HT1080 (cell line): ENCODE data around the gene ENPP6. TPM values are rescaled to one million over a fixed set of nuclear protein-coding genes. Genes with fewer than 3 reads are reported as not detected.
"Not testable (repeated sequence)": the region's sequence is repeated elsewhere in the genome, so short reads cannot be mapped to it uniquely, and the experiment has no call there.

Experiments
- DNase-seq: peaks from one replicate; pipeline ENCODE4 v3.0.0-alpha.2; 2015; ENCODE audit warnings: low read depth
- total RNA-seq: library from RNA; depleted of rRNA; stranded (reverse); fragments of >200 nt; shearing (Covaris generic); gene quantifications from 2 replicates; pipeline ENCODE4 v1.2.3, GENCODE V29; 2014

Gene ENPP6
- total RNA-seq, 1 experiment from 2014 or later = not detected

DNA sequence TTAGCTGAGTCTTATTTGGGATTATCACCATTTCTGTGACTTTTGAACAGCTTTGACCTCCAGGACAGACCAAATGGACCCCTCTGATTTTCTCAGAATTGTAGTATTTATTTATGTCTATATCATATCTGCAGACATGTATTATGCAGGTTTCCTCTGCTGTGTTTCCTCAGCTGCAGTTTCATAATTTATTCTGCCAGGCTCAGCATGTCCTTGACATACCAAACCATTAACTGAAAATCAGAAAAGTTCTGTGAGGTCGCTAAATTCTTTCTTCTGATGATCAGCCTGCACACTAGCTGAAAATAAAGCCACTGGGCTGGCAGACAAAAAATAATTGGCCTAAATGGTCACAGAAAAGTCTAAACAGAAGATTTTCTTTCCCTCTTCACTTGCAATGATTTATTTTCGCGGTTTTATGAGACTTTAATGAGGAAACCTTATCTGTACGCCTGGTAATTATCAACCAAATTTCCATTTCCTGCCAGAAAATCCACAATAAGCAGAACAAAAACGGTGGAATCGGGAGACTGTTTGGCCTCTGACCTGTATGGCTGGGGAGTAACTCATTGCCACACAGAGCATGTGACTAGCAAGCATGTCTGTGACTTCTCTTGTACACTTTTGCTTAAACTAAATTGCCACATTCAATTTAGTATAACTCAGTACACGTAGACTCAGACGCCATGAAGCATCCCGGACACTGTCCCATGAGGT lies 150.9 kb downstream of the ENPP6 start:
- DNase-seq = no peak

DNA sequence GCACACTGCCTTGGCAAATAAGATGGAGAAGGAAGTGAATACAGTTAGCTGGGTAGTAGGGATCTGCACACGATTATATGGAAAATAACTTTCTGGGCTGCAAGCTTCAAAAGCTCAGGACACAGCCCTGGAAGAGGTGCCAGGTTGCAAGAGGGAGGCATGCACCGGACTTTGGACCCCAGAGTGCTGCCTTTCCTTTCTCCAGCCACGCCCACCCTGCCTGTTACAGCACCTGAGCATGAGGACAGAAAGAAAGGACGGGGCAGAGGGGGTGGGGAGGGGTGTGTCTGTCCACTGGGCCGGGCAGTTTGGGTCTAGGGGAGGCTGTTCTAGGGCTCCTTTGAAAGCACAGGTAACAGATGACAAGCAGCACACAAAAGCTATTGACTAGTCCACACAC lies 152.8 kb downstream of the ENPP6 start:
- DNase-seq = no peak

DNA sequence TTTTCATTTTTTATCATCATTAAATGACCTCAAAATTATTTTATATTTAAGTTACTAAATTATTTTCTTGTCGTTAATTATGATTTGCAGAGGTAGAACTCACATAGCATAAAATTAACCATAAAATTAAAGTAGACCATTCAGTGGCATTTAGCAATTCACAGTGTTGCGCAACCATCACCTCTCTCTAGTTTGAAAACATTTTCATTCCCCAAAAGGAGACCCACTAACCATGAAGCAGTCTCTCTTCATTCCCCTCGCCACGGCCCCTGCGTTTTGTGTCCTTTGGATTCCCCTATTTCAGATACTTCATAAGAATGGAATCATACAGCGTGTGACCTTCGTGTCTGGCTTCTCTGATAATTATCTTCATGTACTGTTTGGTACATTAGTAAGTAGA lies 154.9 kb downstream of the ENPP6 start:
- DNase-seq = no peak

DNA sequence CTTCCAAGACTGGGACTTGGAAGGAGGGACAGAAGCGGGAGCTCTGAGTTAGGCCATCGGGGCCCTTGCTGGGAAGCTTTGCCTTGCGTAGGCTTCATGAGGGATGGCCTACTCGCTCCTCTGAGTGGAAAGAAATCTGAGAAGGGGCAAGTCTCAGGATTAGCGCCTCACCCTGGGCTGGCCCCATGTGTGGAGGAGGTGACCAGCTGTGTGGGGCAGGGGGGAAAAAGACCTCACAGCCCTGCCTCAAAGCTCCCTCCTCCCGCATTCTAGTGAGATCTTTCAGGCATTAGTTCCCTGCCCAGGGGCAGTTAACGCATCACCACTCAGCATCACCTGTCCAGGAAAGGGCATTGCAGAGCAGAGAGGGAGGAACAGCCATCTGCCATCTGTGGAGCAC lies 156.1 kb downstream of the ENPP6 start:
- no peak for DNase-seq

DNA sequence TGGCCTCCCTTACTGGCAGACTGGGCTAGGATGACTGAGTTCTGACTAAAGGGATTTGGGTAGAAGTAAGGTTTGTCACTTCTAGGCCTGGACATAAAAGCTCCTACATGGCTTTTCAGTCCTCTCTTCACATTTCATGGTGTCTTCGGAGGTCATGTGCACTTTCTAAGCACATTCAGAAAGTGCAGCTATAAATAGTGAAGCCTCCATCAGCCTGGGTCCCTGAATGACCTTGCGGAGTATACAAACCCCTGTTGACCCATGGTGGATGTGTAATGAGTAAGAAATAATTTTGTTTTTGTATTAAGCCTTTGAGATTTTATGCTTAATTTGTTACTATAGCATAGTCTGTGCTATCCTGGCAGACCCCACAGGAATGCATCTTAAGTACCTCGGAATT lies 158.6 kb downstream of the ENPP6 start:
- DNase-seq = no peak

DNA sequence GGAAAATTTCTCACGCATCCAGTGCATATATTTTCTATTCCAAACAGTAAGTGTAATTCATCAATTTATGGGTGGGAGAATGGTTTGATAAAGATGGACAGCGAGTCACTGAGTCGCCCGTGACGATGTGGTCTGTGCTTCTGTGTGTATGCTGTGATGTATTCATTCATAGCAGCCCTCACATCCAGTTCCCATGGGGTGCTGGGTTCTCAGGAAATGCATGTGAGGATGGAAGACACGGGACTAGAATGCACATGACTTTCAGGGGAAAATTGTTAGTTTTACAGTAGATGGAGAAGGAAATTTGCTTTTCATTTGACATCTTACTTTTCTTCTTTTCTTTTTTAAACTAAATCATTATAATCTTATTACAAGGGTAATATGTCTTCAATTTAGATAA lies 159.6 kb downstream of the ENPP6 start:
- no peak for DNase-seq

DNA sequence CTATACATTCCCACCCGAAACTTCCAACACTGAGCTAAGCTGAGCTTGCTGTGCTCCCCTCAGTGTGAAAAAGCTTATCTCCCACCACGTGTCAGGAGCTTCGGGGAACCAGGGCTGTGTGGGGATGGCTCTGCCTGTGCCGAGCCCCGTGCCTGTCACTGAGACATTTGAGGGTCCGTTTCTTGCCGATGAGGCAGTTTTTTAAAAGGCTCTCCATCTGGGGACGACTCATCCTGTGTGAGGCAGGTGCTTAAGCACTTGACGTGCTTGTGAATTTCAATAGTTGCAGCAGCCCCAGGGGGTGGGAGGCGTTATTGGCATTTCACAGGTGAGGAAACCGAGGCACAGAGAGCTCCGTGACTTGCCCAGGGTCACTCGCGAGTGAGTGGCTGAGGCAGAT lies 160.8 kb downstream of the ENPP6 start:
- no peak for DNase-seq

DNA sequence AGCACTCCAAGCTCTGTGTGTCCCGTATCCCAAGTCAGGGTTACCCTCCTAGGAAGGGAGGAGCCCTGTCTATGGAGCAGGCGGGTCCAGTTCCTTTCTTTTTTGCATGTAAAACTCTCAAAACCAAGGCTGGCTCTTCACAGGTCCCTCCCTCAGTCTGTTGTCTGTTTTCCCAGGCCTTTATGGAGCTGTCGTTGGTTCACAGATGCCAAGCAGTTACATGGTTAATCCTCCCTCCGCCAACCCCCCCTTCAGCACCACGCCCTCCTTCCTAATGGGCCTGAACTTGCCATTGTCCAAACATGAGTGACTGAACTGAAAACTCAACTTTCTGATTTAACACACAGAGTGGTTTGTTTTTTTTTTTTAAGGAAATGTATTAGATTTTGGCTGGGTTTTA lies 164.2 kb downstream of the ENPP6 start:
- no peak for DNase-seq

DNA sequence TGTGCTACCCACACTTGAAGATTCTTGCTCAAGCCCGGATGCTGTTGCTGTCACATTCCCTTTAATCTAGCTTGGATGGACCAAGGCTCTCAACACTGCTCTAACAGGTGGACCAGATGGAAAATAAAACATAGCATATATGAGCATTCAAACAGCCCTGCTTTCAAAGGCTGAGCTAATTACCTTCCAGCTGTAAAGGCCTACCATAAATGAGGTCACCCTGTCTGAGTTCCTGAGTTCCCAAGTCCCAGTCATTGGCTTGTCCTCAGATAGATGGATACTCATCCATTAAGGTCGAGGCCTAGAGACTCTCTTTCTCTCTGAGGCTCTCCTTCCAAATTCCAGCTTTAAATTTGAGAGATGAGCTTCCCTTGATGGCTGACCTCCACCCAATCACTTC lies 165.1 kb downstream of the ENPP6 start:
- no peak for DNase-seq

DNA sequence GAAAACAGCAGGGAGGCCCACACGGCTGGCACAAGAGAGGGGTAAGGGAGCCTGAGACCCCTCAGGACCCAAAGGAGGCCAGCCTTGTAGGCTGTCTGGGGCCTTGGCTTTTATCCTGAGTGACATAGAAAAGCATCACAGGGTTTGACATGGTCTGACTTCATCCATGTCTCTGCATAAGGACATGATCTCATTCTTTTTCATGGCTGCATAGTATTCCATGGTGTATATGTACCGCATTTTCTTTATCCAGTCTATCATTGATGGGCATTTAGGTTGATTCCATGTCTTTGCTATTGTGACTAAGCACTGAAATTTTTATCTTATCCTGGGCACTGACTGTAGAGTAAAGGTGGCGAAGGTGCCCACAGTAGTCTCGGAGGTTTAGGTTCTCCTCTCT lies 166.4 kb downstream of the ENPP6 start:
- DNase-seq = not testable (repeated sequence)

DNA sequence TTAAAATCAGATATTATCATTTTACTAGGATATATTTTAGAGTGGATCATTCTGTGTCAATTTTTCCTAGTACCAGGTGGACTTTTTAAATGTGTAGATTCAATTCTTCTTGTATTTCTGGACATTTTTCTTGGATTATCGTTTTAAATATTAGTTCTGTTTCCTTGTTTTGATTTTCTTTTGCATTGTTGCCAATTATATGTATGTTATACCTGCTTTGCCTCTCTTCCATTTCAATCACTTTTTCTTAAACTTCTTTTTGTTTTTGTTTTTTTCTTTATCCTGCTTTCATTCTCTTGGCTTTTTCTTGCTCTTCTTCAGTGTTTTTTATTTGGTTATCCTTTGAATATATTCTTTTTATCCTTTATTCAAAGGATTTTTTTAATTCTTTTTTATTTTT lies 171.5 kb downstream of the ENPP6 start:
- DNase-seq = no peak

DNA sequence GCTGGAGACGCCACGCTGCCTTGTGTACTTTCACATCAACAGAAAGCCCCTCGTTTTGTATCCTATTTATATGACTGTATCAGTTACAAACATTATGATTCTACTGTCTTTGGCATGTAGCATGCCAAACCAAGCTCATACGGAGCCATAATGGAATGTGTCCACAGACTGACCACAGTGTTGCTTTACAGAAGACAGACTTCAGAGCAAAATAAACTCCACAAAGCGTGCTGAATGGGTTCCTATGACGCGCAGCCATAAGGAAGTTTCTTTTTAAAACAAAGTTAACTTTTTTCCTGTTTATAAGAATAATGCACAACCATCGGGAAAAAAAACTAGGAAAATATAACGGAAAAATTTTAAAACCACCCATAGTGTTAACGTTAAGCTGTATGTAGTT lies 176.5 kb downstream of the ENPP6 start:
- no peak for DNase-seq

DNA sequence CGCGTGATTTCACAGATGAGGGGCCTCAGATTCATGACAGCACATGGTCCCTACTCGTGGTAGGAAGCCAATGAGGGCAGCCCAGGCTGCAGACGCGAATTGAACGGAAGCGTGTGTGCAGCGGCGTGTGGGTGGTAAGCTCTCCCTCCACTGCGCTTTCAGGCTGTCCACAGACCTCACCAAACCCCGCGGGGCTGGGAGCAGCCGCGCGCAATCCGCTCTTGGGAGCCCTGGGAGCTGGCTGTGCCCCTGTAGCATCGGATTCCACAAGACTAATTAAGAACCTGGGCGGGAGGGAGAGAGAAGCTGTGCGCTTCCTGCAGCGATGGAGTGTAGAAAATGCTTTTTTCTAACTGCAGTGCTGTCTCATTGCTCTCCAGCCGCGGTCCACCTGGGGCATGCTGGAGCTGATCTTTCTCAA lies 177.7 kb downstream of the ENPP6 start:
- DNase-seq = no peak
